H1 (cell line): ENCODE data around the gene TPSD1. TPM values are rescaled to one million over a fixed set of nuclear protein-coding genes. Genes with fewer than 3 reads are reported as not detected.
A peak's percentile ranks its signal among the peaks of the same experiment; 100 is the strongest.
"Not testable (repeated sequence)": the region's sequence is repeated elsewhere in the genome, so short reads cannot be mapped to it uniquely, and the experiment has no call there.

Experiments used
- CTCF ChIA-PET: fragments of 300-600 bp; sonication (Branson Sonifier 250); formaldehyde crosslinking; loops from one replicate; lab custom pipeline; 2021; ENCODE audit not compliant: partially characterized antibody; lab: Charles Lee
- POLR2A ChIA-PET: fragments of 300-600 bp; sonication (Branson Sonifier 250); formaldehyde crosslinking; loops from one replicate; lab custom pipeline; 2021; ENCODE audit warnings: inconsistent platforms; ENCODE audit not compliant: partially characterized antibody; lab: Charles Lee
- DNase-seq, 2 experiments: peaks; one replicate each; pipeline versions ENCODE4 v3.0.0 to v3.0.0-alpha.2; 2010 to 2022; ENCODE audit warnings: low spot score in 2 of 2, low read depth in 1 of 2, mixed read lengths in 1 of 2
- FAIRE-seq: peaks from 2 replicates; lab custom pipeline; 2011; peaks lifted over from hg19 to GRCh38; lab: Jason Lieb, UNC
- H2AFZ ChIP-seq: 2 replicates; pipeline ENCODE4 v1.8.1; 2012; ENCODE audit warnings: low read length, inconsistent platforms
- H2AK5ac ChIP-seq: 2 replicates; pipeline ENCODE4 v1.6.1; 2013; ENCODE audit warnings: low read depth, low read length
- H2BK120ac ChIP-seq: replicated peaks from 2 replicates; pipeline ENCODE3; 2013; ENCODE audit warnings: low read depth, low read length, inconsistent platforms
- H2BK12ac ChIP-seq: 2 replicates; pipeline ENCODE4 v1.6.1; 2013; ENCODE audit warnings: low read depth, low read length
- H2BK15ac ChIP-seq: 2 replicates; pipeline ENCODE4 v1.6.1; 2013; ENCODE audit warnings: low read length
- H2BK20ac ChIP-seq: 2 replicates; pipeline ENCODE4 v1.6.1; 2013; ENCODE audit warnings: low read length
- H2BK5ac ChIP-seq: 2 replicates; pipeline ENCODE4 v1.6.1; 2013; ENCODE audit warnings: low read depth, low read length
- H3K14ac ChIP-seq: 2 replicates; pipeline ENCODE4 v1.6.1; 2013; ENCODE audit warnings: inconsistent platforms; ENCODE audit not compliant: insufficient read length
- H3K18ac ChIP-seq: 2 replicates; pipeline ENCODE4 v1.6.1; 2013; ENCODE audit warnings: low read length; ENCODE audit errors: extremely low read depth
- H3K23ac ChIP-seq: 2 replicates; pipeline ENCODE4 v1.6.1; 2013; ENCODE audit warnings: inconsistent platforms; ENCODE audit not compliant: insufficient read length
- H3K23me2 ChIP-seq: 2 replicates; pipeline ENCODE4 v1.6.1; 2013; ENCODE audit warnings: low read depth, low read length
- H3K27ac ChIP-seq: 2 replicates; pipeline ENCODE4 v1.6.1; 2011; ENCODE audit warnings: low read depth, low read length, inconsistent platforms
- H3K27me3 ChIP-seq, 4 experiments: replicated peaks in 1 of 4; 1 replicate in 1 of 4; 2 replicates in 3 of 4; pipeline versions ENCODE4 v1.6.1 to v1.8.1; 2011 to 2013; ENCODE audit warnings: low read length in 3 of 4, mild to moderate bottlenecking in 3 of 4, inconsistent platforms in 2 of 4, mixed read lengths in 2 of 4, moderate library complexity in 1 of 4; ENCODE audit not compliant: control insufficient read depth in 3 of 4, insufficient read depth in 3 of 4; ENCODE audit errors: extremely low read depth in 1 of 4
- H3K36me3 ChIP-seq, 4 experiments: 2 replicates each; pipeline versions ENCODE4 v1.6.1 to v1.8.1; 2011 to 2013; ENCODE audit warnings: mild to moderate bottlenecking in 4 of 4, low read length in 3 of 4, moderate library complexity in 2 of 4, control low read depth in 1 of 4, inconsistent platforms in 1 of 4; ENCODE audit not compliant: insufficient read depth in 4 of 4, control insufficient read depth in 2 of 4
- H3K4ac ChIP-seq: replicated peaks from 2 replicates; pipeline ENCODE3; 2013; ENCODE audit warnings: low read length, low read depth, mixed read lengths, inconsistent platforms; ENCODE audit not compliant: insufficient read length
- H3K4me1 ChIP-seq, 4 experiments: replicated peaks in 1 of 4; 1 replicate in 1 of 4; 2 replicates in 3 of 4; pipeline versions ENCODE4 v1.6.1 to v1.8.1; 2011 to 2013; ENCODE audit warnings: low read length in 3 of 4, inconsistent platforms in 2 of 4, mixed read lengths in 1 of 4; ENCODE audit not compliant: insufficient read depth in 4 of 4, control insufficient read depth in 3 of 4
- H3K4me2 ChIP-seq, 2 experiments: 2 replicates each; pipeline versions ENCODE4 v1.6.1 to v1.8.1; 2011 to 2013; ENCODE audit warnings: low read depth in 2 of 2, low read length in 2 of 2, control low read depth in 1 of 2, inconsistent platforms in 1 of 2, mild to moderate bottlenecking in 1 of 2; ENCODE audit not compliant: insufficient read depth in 1 of 2
- H3K4me3 ChIP-seq, 4 experiments: fragments of 200-600, 300-600 bp in 1 of 4; sonication (generic), shearing (Covaris generic), sonication (Bioruptor Twin) in 1 of 4; 2 replicates each; pipeline versions ENCODE4 v1.5.1 to v1.8.1; 2011 to 2016; ENCODE audit warnings: low read length in 4 of 4, low read depth in 3 of 4, control low read depth in 2 of 4, inconsistent platforms in 2 of 4, mild to moderate bottlenecking in 2 of 4, mixed read lengths in 1 of 4, moderate library complexity in 1 of 4; ENCODE audit not compliant: insufficient read depth in 2 of 4; ENCODE audit errors: extremely low read depth in 1 of 4
- H3K56ac ChIP-seq: replicated peaks from 2 replicates; pipeline ENCODE3; 2013; ENCODE audit warnings: low read depth, mild to moderate bottlenecking, mixed read lengths, low read length, inconsistent platforms; ENCODE audit not compliant: insufficient read length
- H3K79me1 ChIP-seq: 2 replicates; pipeline ENCODE4 v1.6.1; 2013; ENCODE audit warnings: low read depth, low read length, control low read depth
- H3K79me2 ChIP-seq, 2 experiments: 2 replicates each; pipeline versions ENCODE4 v1.6.1 to v1.8.1; 2012 to 2013; ENCODE audit warnings: low read length in 2 of 2, mild to moderate bottlenecking in 2 of 2, inconsistent platforms in 1 of 2; ENCODE audit not compliant: insufficient read depth in 2 of 2, control insufficient read depth in 1 of 2
- H3K9ac ChIP-seq, 4 experiments: replicated peaks in 1 of 4; 1 replicate in 1 of 4; 2 replicates in 3 of 4; pipeline versions ENCODE4 v1.6.1 to v1.8.1; 2011 to 2013; ENCODE audit warnings: low read depth in 3 of 4, low read length in 3 of 4, control low read depth in 2 of 4, mild to moderate bottlenecking in 2 of 4, moderate library complexity in 2 of 4, inconsistent platforms in 1 of 4; ENCODE audit errors: extremely low read depth in 1 of 4
- H3K9me3 ChIP-seq, 2 experiments: 2 replicates each; pipeline versions ENCODE4 v1.6.1 to v1.8.1; 2012 to 2013; ENCODE audit warnings: mild to moderate bottlenecking in 2 of 2, moderate library complexity in 2 of 2, control low read depth in 1 of 2, inconsistent platforms in 1 of 2, low read depth in 1 of 2, low read length in 1 of 2, mixed read lengths in 1 of 2; ENCODE audit not compliant: insufficient read depth in 2 of 2
- H4K20me1 ChIP-seq, 2 experiments: replicated peaks in 1 of 2; 2 replicates each; pipeline versions ENCODE3 to v1.8.1; 2011 to 2013; ENCODE audit warnings: inconsistent platforms in 2 of 2, low read length in 2 of 2, mild to moderate bottlenecking in 1 of 2; ENCODE audit not compliant: insufficient read depth in 2 of 2, control insufficient read depth in 1 of 2
- H4K5ac ChIP-seq: 2 replicates; pipeline ENCODE4 v1.6.1; 2013; ENCODE audit warnings: low read length, low read depth, mixed read lengths, inconsistent platforms; ENCODE audit not compliant: insufficient read length
- H4K8ac ChIP-seq: 2 replicates; pipeline ENCODE4 v1.8.0; 2013; ENCODE audit warnings: mild to moderate bottlenecking, moderate library complexity, low read length, inconsistent platforms; ENCODE audit not compliant: insufficient read depth; ENCODE audit errors: extremely low read depth
- H4K91ac ChIP-seq: replicated peaks from 2 replicates; pipeline ENCODE3; 2013; ENCODE audit warnings: low read length, mixed read lengths, inconsistent platforms; ENCODE audit not compliant: insufficient read length
- CHD2 ChIP-seq: IDR thresholded peaks from 2 replicates; pipeline ENCODE4 v1.6.1; 2012; ENCODE audit warnings: low read length, improper control_type of control experiment
- JUN ChIP-seq: IDR thresholded peaks from 2 replicates; pipeline ENCODE4 v1.6.1; 2011; ENCODE audit warnings: low read depth, mild to moderate bottlenecking, improper control_type of control experiment, low read length
- WGBS, 2 experiments: shearing (Covaris generic) in 1 of 2; methylation state at CpG; one replicate each; pipeline versions ENCODE4 v1.1.6 to v1.1.7; 2013 to 2015; ENCODE audit warnings: low lambda C conversion rate in 2 of 2, mixed read lengths in 2 of 2, inconsistent platforms in 1 of 2, low coverage in 1 of 2, missing lambda C conversion rate in 1 of 2; ENCODE audit not compliant: insufficient replicate concordance in 2 of 2, insufficient coverage in 1 of 2, insufficient read length in 1 of 2; ENCODE audit errors: extremely low coverage in 1 of 2, missing lambda C conversion rate in 1 of 2; 5-methylcytosine and 5-hydroxymethylcytosine counted together
- polyA plus RNA-seq, 7 experiments: library from polyadenylated mRNA; depleted of rRNA in 3 of 7; stranded (reverse) in 5 of 7; unstranded in 2 of 7; fragments of >200 nt in 5 of 7; fragments of 200-250 nt in 2 of 7; gene quantifications; 1 replicate in 5 of 7; 2 replicates in 1 of 7; 4 replicates in 1 of 7; pipeline versions ENCODE4 v1.2.1 to v1.2.3, GENCODE V29; 2011 to 2013; ENCODE audit warnings: missing spikeins in 2 of 7, mixed read lengths in 2 of 7
- total RNA-seq: library from RNA; stranded (reverse); fragmentation: NEBNext Ultra II Directional; extraction: Animal tissue kit (Norgen Biotek cat#: 25700); gene quantifications from 2 replicates; pipeline ENCODE4 v1.2.1, GENCODE V29; 2021

TPSD1 gene
- total and polyA plus RNA-seq, 2 of the 8 experiments (the other 6 are each of a cell fraction or from before 2014, with no cell fraction given), result 0.26 TPM; not detected in 1

DNA sequence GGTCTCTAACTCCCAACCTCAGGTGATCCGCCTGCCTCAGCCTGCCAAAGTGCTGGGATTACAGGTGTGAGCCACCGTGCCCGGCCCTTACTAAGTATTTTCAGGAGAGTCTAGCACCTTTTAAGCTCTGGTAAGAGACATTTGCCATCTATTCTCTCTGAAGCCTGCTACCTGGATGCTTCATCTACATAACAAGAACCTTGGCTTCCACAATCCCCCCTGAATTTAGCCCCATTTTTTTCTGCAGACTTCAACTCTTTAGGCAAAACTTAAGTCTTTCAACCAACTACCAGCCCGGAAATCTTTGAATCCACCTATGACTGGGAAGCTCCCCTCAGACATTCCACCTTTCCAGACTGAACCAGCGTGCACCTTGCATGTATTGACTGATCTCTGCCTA is 39.6 kb downstream of the TPSD1 start (continued):
- TF ChIP-seq JUN, result no peak
- no peak for TF ChIP-seq CHD2

DNA sequence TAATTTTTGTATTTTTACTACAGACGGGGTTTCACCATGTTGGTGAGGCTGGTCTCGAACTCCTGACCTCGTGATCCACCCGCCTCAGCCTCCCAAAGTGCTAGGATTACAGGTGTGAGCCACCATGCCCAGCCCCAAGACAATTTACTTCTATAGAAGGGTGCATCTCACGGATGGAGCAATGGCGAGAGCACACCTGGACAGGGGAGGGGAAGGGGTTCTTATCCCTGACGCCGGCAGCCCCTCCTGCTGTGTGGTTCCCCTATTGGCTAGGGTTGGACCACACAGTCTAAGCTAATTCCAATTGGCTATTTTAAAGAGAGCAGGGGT is 40.8 kb downstream of the TPSD1 start:
- H3K4ac ChIP-seq, H2BK15ac ChIP-seq, H3K4me2 ChIP-seq, H3K36me3 ChIP-seq, H4K91ac ChIP-seq, H3K9me3 ChIP-seq, H3K23me2 ChIP-seq, H3K18ac ChIP-seq, H3K79me2 ChIP-seq, H3K23ac ChIP-seq, H2BK120ac ChIP-seq, H3K27me3 ChIP-seq, H3K27ac ChIP-seq, H3K79me1 ChIP-seq, H3K4me1 ChIP-seq, H3K14ac ChIP-seq, H2BK20ac ChIP-seq, H3K4me3 ChIP-seq, DNase-seq, H2AK5ac ChIP-seq, H4K20me1 ChIP-seq, H3K9ac ChIP-seq, H3K56ac ChIP-seq, FAIRE-seq, H2BK5ac ChIP-seq, H2AFZ ChIP-seq, H4K8ac ChIP-seq, H4K5ac ChIP-seq: not testable (repeated sequence)
- 78% methylated on average over 8 of the region's 8 CpGs; no CpG with 5 or more reads in 1 of the 2 experiments for WGBS, 2 experiments
- CTCF ChIA-PET, result interaction anchor here (0.7 to 1.6 kb wide), 5 partner anchors 9 to 813 kb away, joined by 3 to 5 read pairs (median 4); no protein-coding TSS in a partner anchor
- H2BK12ac ChIP-seq, result 0 out of 2 replicates have a peak overlapping the region, but pooled peaks have one; percentile 27
- POLR2A ChIA-PET, result interaction anchor here (0.8 kb wide), 1 partner anchor 10 kb away, joined by 3 read pairs; no protein-coding TSS in a partner anchor
